Dermis microvascular lymphatic vessel endothelial cell (primary cell): ENCODE results near the gene SMNDC1. TPM values are rescaled to one million over a fixed set of nuclear protein-coding genes. Genes with fewer than 3 reads are reported as not detected.
"Not testable (repeated sequence)": the region's sequence is repeated elsewhere in the genome, so short reads cannot be mapped to it uniquely, and the experiment has no call there.

Experiments
- DNase-seq, 2 donors: peaks; one replicate each; pipeline versions ENCODE4 v3.0.0 to v3.0.0-alpha.2; 2010; ENCODE audit warnings: low read depth in 2 of 2
- total RNA-seq: library from RNA; depleted of rRNA; stranded (reverse); fragments of >200 nt; gene quantifications from 2 replicates; pipeline ENCODE4 v1.2.1, GENCODE V29; 2014

Gene SMNDC1
- total RNA-seq, 1 donor from 2014 or later = 5.5 TPM

- DNase-seq = no peak
Measured at GRCh38 chr10:110252151-110252550, 52.6 kb downstream of the SMNDC1 start.

- not testable (repeated sequence) for DNase-seq
Measured at GRCh38 chr10:110251392-110251791, 53.3 kb downstream of the SMNDC1 start.

GRCh38 chr10:110249489-110249888 is 55.2 kb downstream of the SMNDC1 start:
- not testable (repeated sequence) for DNase-seq

DNA sequence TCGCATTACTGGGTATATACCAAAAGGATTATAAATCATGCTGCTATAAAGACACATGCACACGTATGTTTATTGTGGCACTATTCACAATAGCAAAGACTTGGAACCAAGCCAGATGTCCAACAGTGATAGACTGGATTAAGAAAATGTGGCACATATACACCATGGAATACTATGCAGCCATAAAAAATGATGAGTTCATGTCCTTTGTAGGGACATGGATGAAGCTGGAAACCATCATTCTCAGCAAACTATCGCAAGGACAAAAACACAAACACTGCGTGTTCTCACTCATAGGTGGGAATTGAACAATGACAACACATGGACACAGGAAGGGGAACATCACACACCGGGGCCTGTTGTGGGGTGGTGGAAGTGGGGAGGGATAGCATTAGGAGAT is 56.9 kb downstream of the SMNDC1 start:
- not testable (repeated sequence) for DNase-seq

DNA sequence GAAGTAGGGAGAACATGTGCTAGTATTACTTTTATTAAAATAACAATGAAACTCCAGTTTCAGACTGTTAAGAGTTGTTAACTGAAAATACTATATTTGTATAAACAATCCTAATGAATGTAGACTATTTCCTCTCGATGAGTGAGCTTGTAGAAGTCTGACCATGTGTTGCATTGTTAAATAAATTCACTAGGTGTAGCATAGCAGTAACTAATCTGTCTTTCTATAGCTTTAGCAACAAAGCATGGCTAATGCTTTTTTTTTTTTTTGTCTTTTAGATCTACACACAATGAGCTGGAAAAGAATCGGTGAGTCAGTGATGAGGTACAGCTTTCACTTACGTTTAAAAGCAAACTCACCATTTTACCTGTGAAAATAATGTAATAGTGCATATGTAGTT is 60.2 kb downstream of the SMNDC1 start:
- DNase-seq = peak in 1 of 2 donors; percentile 21

- no peak for DNase-seq
Measured at GRCh38 chr10:110242511-110242910, 62.2 kb downstream of the SMNDC1 start.

DNA sequence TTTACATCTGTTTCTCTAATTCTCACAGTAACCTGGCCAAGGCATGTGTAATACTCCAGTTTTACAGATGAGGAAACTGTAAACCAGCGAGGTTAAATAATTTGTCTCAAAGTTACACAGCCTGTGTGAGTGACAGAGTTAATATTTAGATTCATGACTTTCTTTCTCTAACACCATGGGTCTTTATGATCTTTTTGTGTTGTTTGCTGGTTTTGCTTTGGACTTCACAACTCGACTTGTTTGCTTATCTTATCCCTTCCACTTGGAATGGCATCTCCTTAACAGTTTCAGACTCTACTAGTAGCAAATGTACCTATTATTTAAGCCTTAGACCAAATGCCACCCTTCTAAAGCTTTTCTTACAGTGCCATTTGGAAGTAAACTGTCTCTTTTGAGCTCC is 62.9 kb downstream of the SMNDC1 start:
- no peak for DNase-seq

GRCh38 chr10:110241407-110241806 is 63.3 kb downstream of the SMNDC1 start:
- DNase-seq = no peak

Other genes starting within 250 kb of the SMNDC1 start
- gene MXI1, start 97.3 kb downstream of the SMNDC1 start, total RNA-seq = 5.3 and 9.6 TPM in 2 replicates
- gene DUSP5, start 193.0 kb upstream of the SMNDC1 start, total RNA-seq = 34.1 and 41.1 TPM in 2 replicates